Measurements from ENCODE around the gene PXMP2.
"Not testable (repeated sequence)": the region's sequence is repeated elsewhere in the genome, so short reads cannot be mapped to it uniquely, and the experiment has no call there.

PXMP2 gene

GRCh38 chr12:132747896-132748295 is 60.5 kb downstream of the PXMP2 start:
- H3K4me3 ChIP-seq (replicated peaks; ENCODE audit: low read depth, low read length) = no peak overlapping the region
- no peak for DNase-seq (ENCODE audit: extremely low read depth, low read depth)
- TF ChIP-seq CTCF (IDR thresholded peaks at IDR 0.05; ENCODE audit: low read depth, low read length, missing control alignments) = no peak

- no peak overlapping the region for H3K4me3 ChIP-seq (replicated peaks; ENCODE audit: low read depth, low read length)
- TF ChIP-seq CTCF (IDR thresholded peaks at IDR 0.05; ENCODE audit: low read depth, low read length, missing control alignments) = no peak
- no peak for DNase-seq (ENCODE audit: extremely low read depth, low read depth)
These were observed 60.9 kb downstream of the PXMP2 start for GRCh38 chr12:132748319-132748718.

GRCh38 chr12:132753670-132754069 is 66.3 kb downstream of the PXMP2 start:
- H3K4me3 ChIP-seq (replicated peaks; ENCODE audit: low read depth, low read length); DNase-seq (ENCODE audit: extremely low read depth, low read depth): not testable (repeated sequence)

GRCh38 chr12:132754160-132754932 is 67.0 kb downstream of the PXMP2 start:
- no peak for TF ChIP-seq CTCF (IDR thresholded peaks at IDR 0.05; ENCODE audit: low read depth, low read length, missing control alignments)
- no peak for DNase-seq (ENCODE audit: extremely low read depth, low read depth)

More at GRCh38 chr12:132754160-132754932, 67.0 kb downstream of the PXMP2 start:
- no peak overlapping the region for H3K4me3 ChIP-seq (replicated peaks; ENCODE audit: low read depth, low read length)

Measured in HFF-Myc (cell line).